Measurements from ENCODE around the gene SYTL4.

Gene SYTL4

DNA sequence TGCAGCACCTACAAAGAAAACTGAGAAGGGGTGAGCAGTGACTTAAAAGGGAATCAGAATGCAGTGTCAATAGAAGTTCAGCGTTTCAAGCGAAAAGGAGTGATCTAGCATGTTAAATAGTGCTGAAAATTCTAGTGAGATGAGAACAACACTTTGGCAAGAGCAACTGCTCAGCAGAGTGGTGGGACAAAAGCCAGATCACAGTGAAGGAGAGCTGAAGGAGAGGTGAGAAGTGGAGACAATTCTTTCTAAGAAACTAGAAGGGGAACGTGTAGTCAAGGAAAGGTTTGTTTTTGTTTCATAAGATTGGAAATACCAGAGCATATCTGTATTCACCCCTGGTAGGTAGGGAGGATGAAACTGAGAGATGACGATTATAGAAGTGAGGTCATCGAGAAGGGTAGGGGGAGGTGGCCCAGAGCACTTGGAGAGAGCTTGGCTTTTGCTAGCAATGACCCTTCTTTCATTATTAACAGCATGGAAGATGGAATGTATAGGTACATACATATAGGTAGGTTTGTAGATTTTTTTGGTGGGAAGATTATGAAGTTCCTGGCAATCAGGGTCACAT lies 54.2 kb downstream of the SYTL4 start:
- no peak for TF ChIP-seq ZNF274 (IDR thresholded peaks at IDR 0.05; ENCODE audit: low read depth, low read length)

DNA sequence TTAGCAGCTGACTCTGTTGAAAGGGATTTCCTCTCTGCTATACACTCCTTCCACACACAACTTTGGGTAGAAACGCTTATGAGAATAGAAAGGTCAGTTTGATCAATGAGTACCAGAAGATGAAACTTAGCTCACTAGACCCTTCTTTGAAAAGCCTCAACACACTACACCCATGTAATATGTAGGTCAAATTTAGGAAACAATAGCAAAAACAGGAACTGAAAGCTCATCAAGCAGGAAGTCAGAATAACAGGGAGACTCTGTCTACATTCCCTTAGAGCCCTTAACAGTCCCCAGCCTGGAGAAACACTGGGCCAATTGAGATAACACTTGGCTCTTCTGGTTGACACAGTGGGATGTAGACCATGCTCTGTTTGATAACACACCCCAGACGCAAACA lies 57.2 kb downstream of the SYTL4 start:
- TF ChIP-seq ZNF274 (IDR thresholded peaks at IDR 0.05; ENCODE audit: low read depth, low read length) = no peak
- no peak overlapping the region for H3K4me3 ChIP-seq (ENCODE audit: low read length)

More for the DNA sequence above, 54.2 kb downstream of the SYTL4 start:
- H3K4me3 ChIP-seq (ENCODE audit: low read length) = no peak overlapping the region

DNA sequence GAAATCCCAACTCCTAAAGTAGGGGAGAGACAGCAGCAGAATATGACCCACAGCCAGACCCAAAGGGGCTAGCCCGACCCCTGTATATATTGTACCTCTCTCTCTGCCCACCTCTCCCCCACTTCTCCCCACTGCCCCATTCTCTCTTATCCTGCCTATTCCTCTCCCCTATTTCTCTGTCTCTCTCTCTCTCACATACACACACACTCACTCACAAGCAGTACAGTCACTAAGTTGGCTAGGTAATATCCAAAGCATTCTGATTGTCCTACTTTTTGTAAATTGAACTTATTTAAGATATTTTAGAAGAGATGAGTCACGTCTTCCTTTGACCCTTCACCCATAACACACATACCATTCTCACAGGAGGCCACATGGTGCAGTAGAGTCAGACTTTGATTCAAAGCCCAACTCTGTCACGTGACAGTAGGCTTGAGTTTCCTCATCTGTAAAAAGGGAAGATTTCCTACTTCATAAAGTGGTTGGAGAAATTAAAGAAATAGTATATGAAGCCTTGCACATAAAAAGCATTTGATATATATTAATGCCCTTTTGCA lies 58.4 kb downstream of the SYTL4 start:
- no peak for TF ChIP-seq ZNF274 (IDR thresholded peaks at IDR 0.05; ENCODE audit: low read depth, low read length)
- H3K4me3 ChIP-seq (ENCODE audit: low read length) = no peak overlapping the region

DNA sequence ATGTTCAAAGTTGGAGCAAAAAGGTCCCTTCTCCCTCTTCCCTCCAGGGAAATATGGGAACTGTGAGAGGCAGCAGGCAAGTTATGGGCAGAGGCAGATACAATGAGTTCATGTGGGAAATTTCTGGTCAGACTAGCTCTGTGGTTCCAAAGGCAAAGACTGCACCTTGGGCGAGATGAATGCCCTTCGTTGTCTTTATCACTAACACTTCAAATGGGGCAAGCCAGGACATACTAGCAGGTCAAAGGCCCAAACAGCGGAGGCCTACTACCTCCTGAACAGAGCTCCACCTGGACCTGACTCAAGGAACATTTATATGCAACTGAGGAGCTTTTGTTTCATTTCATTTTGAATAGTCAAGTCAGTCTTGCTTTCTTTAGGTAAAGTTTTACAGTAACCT lies 59.0 kb downstream of the SYTL4 start:
- no peak for TF ChIP-seq ZNF274 (IDR thresholded peaks at IDR 0.05; ENCODE audit: low read depth, low read length)
- H3K4me3 ChIP-seq (ENCODE audit: low read length) = no peak overlapping the region

DNA sequence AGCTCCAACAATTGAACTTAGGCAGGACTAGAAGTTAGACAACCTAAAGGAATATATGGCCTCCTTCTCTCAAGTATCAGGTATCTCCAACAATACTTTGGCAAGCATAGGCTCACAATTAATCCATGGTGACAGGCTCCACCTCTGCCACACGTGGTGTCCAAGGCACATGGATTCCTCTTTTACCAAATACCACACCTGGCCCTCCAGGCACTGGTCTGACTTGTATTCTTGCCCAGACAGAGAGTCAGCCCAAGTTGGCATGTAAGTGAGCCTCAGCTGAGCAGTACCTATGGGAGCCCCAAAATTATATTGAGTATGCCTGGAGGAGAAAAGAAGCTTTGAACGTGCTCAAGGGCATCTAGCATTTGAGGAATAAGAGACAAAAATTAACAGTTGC lies 68.3 kb downstream of the SYTL4 start:
- no peak for TF ChIP-seq ZNF274 (IDR thresholded peaks at IDR 0.05; ENCODE audit: low read depth, low read length)
- no peak overlapping the region for H3K4me3 ChIP-seq (ENCODE audit: low read length)

DNA sequence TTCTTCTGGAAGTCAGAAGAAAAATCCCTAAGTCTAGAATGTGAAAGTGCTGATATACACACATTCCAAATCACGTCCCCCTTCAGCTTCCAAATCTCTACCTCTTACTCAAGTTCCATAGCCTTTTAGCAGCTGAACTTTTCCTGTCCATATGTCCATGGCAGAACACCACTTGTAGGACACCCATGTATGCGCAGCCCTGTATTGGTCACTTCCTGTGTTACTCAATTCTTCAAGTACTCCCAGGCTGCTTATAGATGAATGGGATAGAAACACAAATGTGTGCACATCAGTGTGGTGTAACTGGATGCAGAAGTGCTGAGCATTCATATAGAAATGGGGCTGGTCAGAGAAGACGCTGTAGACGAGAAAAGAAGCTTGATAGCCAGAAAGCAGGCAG lies 69.1 kb downstream of the SYTL4 start:
- no peak for TF ChIP-seq ZNF274 (IDR thresholded peaks at IDR 0.05; ENCODE audit: low read depth, low read length)
- H3K4me3 ChIP-seq (ENCODE audit: low read length) = no peak overlapping the region

DNA sequence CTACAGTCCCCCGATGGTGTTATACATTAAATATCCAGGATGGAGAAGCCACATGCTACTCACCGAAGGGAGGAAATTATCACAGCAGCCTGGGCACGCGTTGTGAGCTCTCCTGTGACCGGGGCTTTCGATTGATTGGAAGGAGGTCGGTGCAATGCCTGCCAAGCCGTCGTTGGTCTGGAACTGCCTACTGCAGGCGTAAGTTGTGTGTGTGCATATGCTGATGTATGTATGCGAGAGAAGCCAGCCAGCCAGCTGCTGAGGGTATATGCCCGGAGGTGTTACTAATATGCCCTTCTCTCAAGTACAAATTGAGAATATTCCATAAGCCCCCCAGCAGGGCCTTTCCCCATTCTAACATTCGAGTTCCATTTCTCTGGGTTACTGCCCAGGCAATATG lies 69.8 kb downstream of the SYTL4 start:
- no peak overlapping the region for H3K4me3 ChIP-seq (ENCODE audit: low read length)
- no peak for TF ChIP-seq ZNF274 (IDR thresholded peaks at IDR 0.05; ENCODE audit: low read depth, low read length)

DNA sequence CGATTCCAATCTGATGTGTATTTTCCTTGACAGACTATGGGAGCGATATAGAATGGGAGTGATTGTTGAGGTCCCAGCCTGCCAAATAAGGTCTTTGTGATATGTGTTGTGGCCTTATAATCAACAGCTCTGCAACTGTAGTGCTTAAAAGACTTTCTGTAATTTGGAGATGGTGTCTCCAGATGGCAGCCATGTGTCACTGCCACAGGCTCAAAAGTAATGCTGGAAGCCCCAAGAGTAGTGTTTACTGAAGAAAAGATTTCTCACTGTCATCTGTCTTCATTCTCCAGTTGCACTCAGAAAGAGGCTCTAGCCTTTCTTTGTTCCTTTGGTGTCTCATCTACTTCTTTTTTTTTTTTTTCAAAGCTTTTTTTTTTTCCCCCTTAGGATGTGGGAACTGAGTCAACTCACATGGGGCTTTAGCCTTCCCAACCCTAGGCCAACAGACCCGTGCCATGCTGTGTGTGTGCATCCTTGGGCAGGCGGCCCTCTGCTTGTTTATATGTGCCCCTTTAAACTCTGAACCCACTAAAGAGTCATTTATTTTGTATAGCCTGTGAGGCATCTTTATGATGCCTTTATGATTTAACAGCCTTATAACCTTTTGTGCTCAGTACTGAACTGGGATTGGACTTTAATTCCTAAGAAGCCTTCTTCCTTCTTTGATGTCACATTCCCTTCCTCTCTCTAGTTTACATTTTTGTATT lies 72.3 kb downstream of the SYTL4 start:
- no peak for TF ChIP-seq ZNF274 (IDR thresholded peaks at IDR 0.05; ENCODE audit: low read depth, low read length)
- H3K4me3 ChIP-seq (ENCODE audit: low read length) = no peak overlapping the region

DNA sequence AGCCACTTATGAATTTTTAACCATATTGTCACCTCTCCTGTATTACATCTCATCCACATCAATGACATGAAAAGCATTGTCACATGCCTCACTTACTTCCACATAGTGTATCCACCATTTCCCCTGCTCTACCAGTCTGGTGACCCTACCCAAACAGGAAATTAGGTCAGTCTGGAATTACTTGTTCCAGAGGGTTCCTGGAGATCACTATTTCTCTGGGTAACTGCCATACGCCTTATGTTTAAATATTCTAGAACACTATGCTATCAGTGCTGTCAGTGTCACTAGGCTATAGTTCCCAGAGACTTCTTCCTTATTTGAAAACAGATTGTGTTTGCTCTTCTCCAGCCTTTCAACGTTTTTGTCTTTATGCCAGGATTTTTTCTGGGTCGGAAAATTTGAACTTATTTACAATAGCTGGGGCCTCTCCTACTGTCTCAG lies 73.0 kb downstream of the SYTL4 start:
- H3K4me3 ChIP-seq (ENCODE audit: low read length) = no peak overlapping the region
- TF ChIP-seq ZNF274 (IDR thresholded peaks at IDR 0.05; ENCODE audit: low read depth, low read length) = no peak

DNA sequence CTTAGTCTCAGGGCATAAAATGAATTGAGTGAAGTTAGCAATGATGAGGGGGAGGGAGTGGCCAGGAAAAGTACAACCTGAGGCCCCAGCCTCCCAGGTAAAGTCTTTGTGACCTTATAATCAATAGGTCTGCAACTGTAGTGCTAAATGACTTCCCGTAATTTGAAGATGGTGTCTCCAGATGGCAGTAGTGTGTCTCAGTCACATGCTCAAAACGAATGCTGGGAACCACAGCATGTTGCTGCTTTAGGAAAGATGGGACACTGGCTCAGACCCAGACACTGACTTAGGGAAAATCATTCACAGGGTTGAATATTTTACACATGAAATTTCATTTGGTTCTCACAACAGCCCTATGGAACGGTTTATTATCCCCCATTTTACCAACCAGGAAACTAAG lies 77.7 kb downstream of the SYTL4 start:
- no peak for TF ChIP-seq ZNF274 (IDR thresholded peaks at IDR 0.05; ENCODE audit: low read depth, low read length)
- no peak overlapping the region for H3K4me3 ChIP-seq (ENCODE audit: low read length)

DNA sequence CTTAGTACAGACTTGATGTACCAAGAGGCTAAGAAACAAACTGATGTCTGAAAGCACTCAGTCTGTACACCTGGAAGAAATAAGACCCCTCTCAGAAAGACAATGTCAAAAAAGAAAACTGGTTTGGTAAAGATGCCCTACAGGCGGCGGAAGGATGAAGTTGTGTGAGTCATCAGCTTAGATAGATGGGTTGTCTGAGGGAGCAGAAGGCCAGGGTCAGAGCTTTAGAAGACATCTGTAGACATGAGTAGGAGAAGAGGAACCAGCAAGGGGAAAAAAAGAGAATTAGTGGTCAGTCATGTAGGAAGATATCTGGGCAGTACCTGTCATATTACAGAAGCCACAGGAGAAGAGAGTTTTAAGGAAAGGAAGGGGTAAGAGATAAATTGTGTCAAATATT lies 79.7 kb downstream of the SYTL4 start:
- H3K4me3 ChIP-seq (ENCODE audit: low read length) = no peak overlapping the region
- no peak for TF ChIP-seq ZNF274 (IDR thresholded peaks at IDR 0.05; ENCODE audit: low read depth, low read length)

DNA sequence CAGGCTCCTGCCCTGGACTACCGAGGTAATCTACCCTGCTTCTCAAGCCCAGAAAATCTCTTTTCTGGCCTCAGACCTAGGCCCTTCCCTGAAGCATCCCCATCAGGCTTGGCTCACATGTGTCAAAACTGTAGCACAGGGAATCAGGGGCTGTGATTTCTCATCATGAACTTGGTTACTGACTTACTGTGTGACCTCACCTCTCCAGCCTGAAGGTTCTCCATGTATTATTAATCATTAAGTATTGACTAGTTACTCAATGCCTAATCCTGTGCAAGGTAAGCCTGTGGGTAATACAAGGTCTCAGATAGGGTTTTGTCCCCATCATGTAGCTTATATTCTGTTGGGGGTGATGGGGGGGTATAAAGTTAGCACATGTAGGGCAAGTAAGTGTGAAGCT lies 81.1 kb downstream of the SYTL4 start:
- H3K4me3 ChIP-seq (ENCODE audit: low read length) = no peak overlapping the region
- no peak for TF ChIP-seq ZNF274 (IDR thresholded peaks at IDR 0.05; ENCODE audit: low read depth, low read length)

DNA sequence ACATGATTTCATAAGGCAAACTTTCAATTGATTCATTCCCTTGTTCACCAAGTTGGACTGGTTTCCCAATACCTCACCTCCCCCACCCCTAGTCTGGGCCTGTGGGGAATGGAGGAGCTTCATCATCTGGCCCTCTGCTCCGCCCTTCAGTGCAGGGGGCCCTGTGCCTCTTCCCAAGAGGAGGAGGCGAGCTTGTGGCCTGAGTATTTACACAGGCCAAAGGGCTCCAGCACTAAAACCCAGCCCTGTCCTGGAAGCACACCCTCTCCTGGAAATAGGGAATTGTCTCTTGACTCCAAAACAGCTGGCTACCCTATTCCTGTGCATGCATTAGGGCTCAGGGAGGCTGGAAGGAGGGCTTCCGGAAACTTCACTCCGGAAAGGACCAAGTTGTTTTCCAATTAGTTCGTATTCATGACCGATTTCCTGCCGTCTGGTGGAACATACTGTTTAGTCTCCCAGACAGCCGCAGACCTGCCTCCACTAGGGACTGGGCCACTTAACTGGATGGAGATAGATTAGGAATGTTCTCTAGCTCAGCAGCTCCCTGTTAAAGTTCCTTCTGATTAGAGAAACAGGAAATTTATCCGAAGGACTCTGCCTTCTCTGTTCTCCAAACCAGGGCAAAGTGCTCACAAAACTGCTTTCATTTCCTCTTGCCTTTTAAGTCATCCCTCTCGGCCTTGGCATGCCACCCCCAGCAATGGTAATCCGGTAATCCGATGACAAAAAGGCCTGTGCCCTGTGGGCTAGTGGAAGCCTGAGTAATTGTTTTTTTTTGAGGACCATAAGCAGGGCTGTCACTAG lies 82.2 kb downstream of the SYTL4 start:
- no peak overlapping the region for H3K4me3 ChIP-seq (ENCODE audit: low read length)
- no peak for TF ChIP-seq ZNF274 (IDR thresholded peaks at IDR 0.05; ENCODE audit: low read depth, low read length)

DNA sequence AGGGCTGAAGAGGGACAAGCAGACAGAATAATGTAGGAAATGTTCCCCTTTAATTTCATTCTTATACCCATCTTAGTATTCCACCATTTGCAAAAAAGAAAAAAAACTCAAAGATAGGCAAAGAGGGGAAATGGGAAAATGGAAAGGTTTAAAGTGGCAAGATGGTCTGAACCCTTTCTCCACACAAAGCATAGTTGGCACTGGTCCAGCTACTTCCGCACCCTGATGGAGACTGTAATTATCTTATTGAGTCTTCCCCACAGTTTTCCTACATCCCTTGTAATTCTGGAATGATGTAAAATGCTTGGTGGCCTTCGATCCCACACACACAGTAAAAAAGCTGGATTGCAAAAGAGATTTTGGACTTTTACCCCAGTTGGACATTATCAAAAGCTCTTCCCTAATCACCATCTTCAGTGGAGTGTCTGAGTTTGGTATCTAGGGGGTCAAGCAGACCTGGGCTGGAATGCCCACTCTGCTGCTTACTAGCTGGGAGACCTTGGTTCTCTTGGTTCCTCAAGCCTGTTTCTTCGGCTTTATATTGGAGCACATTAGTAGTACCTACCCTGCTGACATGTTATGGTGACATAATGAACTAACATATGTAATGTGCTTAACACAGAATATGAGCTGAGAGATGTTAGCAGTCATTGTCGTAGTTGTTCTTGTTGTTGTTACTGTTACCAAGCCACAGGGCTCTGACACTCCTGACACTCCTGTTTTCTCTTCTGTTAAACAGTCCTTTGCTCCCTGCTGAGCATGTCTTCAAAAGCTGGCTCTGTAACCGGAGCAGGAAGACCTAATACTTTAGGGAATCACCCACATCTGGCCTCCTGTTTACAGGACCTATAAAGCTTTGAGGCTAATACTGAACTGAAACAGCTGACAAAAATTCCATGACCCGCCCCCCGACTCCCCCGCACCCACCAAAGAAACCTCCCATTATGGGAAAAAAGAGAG lies 83.2 kb downstream of the SYTL4 start:
- no peak overlapping the region for H3K4me3 ChIP-seq (ENCODE audit: low read length)
- no peak for TF ChIP-seq ZNF274 (IDR thresholded peaks at IDR 0.05; ENCODE audit: low read depth, low read length)
